HG03045 (cell line): ENCODE data around the gene MMS22L.

Experiments used
- ATAC-seq: cut with Tn5 transposase; IDR thresholded peaks from one replicate; pipeline ENCODE4 v1.9.1; 2021; ENCODE audit warnings: mild to moderate bottlenecking, moderate library complexity; ENCODE audit not compliant: unreplicated experiment

Gene MMS22L

GRCh38 chr6:97282726-97283617, at the start of gene MMS22L:
Gene MMS22L, minus strand, starts transcription at chr6:97283216. Its CDS starts 739 bp downstream, at chr6:97282477.
- ATAC-seq, result peak; percentile 98

- no peak for ATAC-seq
Measured at GRCh38 chr6:97322811-97323210, 39.8 kb upstream of the MMS22L start.

- ATAC-seq, result no peak
Measured at GRCh38 chr6:97322226-97322625, 39.2 kb upstream of the MMS22L start.

- no peak for ATAC-seq
Measured at GRCh38 chr6:97316978-97317377, 34.0 kb upstream of the MMS22L start.

GRCh38 chr6:97312241-97312640, 29.2 kb upstream of the MMS22L start:
- no peak for ATAC-seq

GRCh38 chr6:97306544-97307320, 23.7 kb upstream of the MMS22L start:
- ATAC-seq, result no peak

- no peak for ATAC-seq
Measured at GRCh38 chr6:97305414-97306066, 22.5 kb upstream of the MMS22L start.

GRCh38 chr6:97304701-97305100, 21.7 kb upstream of the MMS22L start:
- no peak for ATAC-seq

- ATAC-seq, result no peak
Measured at GRCh38 chr6:97294451-97294850, 11.4 kb upstream of the MMS22L start.

- no peak for ATAC-seq
Measured at GRCh38 chr6:97293198-97293696, 10.2 kb upstream of the MMS22L start.

GRCh38 chr6:97292671-97293070, 9.7 kb upstream of the MMS22L start:
- no peak for ATAC-seq

- no peak for ATAC-seq
Measured at GRCh38 chr6:97291896-97292295, 8.9 kb upstream of the MMS22L start.

- ATAC-seq, result no peak
Measured at GRCh38 chr6:97289332-97289731, 6.3 kb upstream of the MMS22L start.

GRCh38 chr6:97288188-97288587, 5.2 kb upstream of the MMS22L start:
- no peak for ATAC-seq

GRCh38 chr6:97282238-97282725, 734 bp downstream of the MMS22L start:
- ATAC-seq, result peak; percentile 0

GRCh38 chr6:97280766-97281165, 2.2 kb downstream of the MMS22L start:
- no peak for ATAC-seq

GRCh38 chr6:97275804-97276203, 7.2 kb downstream of the MMS22L start:
- no peak for ATAC-seq

- no peak for ATAC-seq
Measured at GRCh38 chr6:97269821-97270220, 13.2 kb downstream of the MMS22L start.

- ATAC-seq, result no peak
Measured at GRCh38 chr6:97262676-97263075, 20.3 kb downstream of the MMS22L start.

- no peak for ATAC-seq
Measured at GRCh38 chr6:97246842-97247241, 36.2 kb downstream of the MMS22L start.

- no peak for ATAC-seq
Measured at GRCh38 chr6:97240222-97240621, 42.8 kb downstream of the MMS22L start.
